Measurements from ENCODE around the gene PICALM.
"Not testable (repeated sequence)": the region's sequence is repeated elsewhere in the genome, so short reads cannot be mapped to it uniquely, and the experiment has no call there.

PICALM gene

GRCh38 chr11:85967457-85967856, 101.4 kb downstream of the PICALM start:
- DNase-seq = no peak

GRCh38 chr11:85965202-85965601, 103.7 kb downstream of the PICALM start:
- no peak for DNase-seq

DNA sequence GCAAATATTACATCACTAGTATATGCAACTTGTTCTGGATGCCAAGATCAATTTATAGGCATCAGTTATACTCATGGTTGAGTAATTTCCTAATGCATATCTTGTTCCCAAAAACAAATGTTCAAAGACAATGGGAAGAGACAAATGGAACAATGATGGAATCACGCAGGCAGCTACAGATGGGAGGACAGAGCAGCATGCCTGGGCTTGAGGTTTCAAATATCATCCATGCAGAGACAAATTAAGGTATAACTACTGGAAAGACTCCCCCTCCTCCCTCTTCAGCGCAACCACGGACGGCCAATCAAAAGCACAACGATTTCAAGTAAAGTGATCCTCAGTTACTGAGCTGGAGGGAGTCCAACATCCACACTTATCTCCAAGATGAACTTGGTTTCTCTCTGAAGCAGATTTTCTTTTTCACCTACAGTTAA, 106.9 kb downstream of the PICALM start:
- peak; percentile 83 for DNase-seq

GRCh38 chr11:85961130-85961529, 107.8 kb downstream of the PICALM start:
- DNase-seq = no peak

DNA sequence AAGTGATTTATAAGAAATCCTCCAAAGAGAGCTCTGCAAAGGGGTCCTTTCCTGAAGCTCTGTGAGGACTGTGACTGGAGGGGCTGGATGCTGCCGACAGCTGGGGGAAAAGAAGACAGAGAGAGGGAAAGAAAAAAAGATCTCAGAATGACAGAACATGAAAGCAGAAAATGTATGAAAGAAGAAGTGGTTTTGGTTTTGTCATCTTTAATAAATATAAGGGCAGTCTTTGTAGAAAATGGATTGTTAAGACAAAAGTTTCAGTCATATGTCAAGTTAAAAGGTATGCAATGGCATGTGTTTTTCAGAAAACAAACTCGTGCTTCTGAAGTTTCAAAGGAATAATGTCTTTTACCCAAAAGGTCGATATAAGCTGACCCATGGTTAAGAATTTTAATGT, 108.2 kb downstream of the PICALM start:
- no peak for DNase-seq

GRCh38 chr11:85955531-85955930, 113.4 kb downstream of the PICALM start:
- no peak for DNase-seq

DNA sequence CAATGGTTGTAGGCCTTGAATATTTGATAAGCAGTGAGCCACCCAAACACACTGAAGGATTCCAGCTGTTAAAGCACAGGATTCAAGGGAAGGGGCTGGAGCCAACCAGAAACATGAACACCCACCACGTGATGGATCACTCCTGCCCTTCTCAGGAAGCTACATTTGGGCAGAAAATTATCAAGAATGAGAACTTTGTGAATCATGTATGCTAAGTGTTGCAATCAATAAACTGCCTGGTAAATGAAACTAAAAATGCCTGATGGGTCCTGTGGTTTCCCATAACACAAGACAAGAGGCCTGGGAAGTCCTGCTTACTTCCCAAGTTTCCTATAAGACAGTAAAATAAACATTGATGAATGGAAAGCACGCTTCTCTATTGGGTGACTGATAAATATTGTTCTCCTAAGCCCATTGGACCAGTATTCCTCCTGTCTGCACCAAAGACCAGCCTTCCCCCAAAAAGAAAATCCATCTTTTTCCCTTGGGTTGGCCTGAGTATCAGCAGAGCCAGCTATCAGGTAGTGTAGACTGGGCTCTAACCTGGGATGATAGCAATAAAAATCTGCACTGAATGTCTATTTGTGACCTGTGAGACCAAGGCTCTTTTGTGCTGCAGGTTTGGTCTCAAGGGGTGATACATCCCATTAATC, 115.3 kb downstream of the PICALM start:
- DNase-seq = no peak

DNA sequence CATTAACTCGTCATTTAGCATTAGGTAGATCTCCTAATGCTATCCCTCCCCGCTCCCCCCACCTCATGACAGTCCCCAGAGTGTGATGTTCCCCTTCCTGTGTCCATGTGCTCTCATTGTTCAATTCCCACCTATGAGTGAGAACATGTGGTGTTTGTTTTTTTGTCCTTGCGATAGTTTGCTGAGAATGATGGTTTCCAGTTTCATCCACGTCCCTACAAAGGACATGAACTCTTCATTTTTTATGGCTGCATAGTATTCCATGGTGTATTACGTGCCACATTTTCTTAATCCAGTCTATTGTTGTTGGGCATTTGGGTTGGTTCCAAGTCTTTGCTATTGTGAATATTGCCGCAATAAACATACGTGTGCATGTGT, 116.8 kb downstream of the PICALM start:
- not testable (repeated sequence) for DNase-seq

GRCh38 chr11:85951428-85952107, 117.3 kb downstream of the PICALM start:
- no peak for DNase-seq

DNA sequence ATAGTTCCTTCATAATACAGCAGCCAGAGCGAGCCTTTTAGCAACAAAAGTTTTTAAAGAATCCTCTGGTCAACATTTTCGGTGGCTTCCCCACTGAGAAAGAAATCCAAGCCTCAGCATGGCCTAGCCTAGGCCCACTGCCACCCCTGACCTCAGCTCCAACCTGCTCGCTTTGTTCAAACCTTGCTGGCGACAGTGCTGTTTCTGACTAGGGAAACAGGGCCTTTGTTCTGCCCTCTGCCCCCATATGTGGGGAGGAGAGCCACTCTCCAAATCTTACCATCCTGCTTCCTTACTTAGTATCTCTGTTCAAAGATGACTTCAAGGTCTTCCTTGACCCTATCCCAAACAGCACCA, 117.9 kb downstream of the PICALM start:
- DNase-seq = no peak

DNA sequence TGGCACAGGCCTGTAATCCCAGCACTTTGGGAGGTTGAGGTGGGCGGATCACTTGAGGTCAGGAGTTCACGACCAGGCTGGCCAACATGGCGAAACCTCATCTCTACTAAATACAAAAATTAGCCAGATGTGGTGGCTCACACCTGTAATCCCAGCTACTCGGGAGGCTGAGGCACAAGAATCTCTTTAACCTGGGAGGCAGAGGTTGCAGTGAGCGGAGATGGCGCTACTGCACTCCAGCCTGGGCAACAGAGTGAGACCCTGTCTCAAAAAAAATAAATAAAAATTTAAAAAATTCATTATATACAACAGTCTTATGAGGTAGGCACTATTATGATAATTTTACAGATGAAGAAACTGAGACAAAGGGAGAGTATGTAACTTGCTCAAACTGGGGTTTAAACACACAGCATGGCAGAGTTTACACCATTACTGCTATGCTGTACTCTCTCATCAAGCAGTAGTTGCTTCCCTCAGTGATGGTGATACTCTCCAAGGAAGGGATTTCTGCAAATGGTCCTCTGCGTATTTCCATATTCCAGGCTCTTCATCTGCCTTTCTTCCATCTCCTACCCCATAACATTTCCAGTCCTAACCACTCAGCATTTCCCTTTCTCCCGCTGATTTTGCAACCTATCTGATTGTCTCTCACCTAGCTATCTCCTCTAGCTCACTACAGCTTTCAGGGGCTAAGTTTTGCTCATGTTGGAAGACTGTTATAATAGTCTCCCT, 118.4 kb downstream of the PICALM start:
- no peak for DNase-seq

DNA sequence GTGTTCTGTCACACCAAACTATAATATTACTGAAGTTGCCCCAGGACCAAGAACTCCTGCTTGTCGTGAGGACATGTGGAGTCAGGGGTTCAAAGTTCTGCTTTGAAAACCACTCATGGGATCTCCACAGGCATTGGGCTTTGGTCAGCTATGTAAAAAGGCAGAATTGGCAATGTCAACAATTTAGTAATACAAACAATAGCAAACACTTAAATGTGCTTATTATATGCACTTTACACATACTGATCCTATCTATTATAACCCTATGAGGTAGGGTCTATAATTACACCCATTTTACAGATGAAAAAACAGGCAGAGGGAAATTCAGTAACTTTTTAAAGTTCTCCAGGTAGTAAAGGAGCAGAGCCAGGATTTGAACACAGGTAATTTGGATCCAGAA, 119.1 kb downstream of the PICALM start:
- DNase-seq = no peak

- DNase-seq = no peak
Measured at GRCh38 chr11:85948884-85949283, 120.0 kb downstream of the PICALM start.

GRCh38 chr11:85947431-85948272, 121.2 kb downstream of the PICALM start:
- DNase-seq = no peak

- no peak for DNase-seq
Measured at GRCh38 chr11:85946221-85946620, 122.7 kb downstream of the PICALM start.

DNA sequence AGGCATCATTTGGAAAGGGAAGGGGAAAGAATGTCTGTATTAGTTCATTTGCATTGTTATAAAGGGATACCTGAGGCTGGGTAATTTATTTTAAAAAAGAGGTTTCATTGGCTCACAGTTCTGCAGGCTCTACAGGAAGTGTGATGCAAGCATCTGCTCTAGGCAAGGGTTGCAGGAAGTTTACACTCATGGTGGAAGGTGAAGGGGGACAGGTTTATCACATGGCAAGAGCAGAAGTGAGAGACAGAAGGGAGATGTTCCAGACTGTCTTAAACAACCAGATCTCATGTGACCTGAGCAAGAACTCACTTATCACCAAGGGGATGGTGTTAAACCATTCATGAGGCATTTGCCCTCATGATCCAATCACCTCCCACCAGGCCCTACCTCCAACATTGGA, 123.1 kb downstream of the PICALM start:
- no peak for DNase-seq

- no peak for DNase-seq
Measured at GRCh38 chr11:85945296-85945695, 123.6 kb downstream of the PICALM start.

DNA sequence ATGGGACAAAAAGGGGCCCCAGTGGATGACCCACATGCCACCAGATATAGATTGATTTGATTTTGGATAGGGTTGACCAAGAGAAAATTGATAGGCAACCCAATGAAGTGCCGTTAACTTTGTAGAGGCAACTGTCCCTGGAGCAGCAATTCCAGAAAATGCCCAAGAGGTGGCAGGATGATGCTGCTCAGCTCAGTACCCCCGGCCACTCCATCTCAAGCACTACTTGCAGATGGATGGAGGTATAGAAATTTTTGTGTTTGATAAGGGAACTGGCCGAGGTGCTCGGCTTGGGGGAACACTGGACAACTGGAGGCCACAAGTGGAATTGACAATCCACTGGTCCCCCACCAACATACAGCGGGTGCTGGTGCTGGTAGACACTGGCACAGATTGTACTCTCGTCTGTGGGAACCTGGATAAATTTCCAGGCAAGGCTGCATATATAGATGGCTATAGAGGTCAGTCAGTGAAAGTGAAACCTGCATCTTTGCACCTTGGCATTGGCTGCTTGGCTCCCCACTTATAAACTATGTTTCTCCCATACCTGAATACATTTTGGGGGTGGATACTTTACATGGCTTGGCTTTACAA, 127.4 kb downstream of the PICALM start:
- DNase-seq = peak; percentile 47

DNA sequence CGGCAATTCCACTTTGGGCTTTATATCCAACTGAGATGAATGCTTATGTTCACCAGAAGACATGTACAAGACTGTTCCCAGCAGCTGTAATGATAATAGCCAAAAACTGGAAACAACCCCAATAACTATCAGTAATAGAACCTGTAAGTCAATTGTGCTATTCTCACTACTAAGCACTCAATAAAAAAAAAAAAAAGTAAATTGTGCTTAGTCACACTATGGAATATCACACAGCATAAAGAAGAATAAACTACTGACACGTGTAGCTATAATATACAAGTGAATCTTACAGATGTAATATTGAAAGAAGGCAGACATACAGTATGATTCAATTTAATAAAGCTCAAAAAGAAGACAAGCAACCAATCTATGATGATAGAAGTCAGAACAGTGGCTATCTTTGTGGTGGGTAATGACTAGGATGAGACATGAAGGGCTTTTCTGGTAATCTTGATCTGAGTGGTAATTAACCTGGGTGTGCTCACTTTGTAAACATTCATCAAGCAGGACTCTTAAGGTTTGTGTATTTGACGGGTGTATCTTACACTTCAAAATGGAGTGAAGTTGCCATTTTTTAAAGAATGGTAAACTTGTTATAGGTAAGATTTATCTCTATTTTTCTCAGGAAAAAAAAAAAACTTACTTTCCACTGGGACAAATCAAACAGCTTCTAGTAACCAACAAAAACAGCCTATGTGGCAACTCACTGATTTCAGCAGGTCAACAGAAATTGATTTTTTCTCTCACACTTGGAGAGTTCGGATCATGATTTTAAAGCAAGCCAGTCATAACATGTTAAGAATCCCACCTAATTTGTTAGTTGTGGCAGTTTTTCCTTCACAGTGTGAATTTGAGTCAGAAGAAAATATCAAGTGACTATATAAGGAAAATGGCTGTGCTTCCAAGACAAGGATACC, 129.5 kb downstream of the PICALM start:
- no peak for DNase-seq

DNA sequence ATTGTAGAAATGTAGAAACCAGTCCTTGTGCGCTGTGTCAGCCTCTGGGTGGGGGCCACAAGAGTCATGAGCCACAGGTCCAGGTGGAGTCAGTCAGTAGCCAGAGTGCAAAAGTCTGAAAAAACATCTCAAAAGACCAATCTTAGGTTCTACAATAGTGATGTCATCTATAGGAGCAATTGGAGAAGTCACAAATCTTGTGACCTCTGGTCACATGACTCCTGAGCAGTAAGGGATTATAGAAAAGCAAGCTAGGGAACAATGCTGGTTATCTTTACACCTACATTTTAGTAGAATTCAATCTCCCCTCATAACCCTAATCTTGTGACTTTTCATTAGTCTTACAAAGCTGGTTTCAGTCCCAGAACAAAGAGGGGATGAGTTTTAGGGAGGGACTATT, 131.0 kb downstream of the PICALM start:
- no peak for DNase-seq

DNA sequence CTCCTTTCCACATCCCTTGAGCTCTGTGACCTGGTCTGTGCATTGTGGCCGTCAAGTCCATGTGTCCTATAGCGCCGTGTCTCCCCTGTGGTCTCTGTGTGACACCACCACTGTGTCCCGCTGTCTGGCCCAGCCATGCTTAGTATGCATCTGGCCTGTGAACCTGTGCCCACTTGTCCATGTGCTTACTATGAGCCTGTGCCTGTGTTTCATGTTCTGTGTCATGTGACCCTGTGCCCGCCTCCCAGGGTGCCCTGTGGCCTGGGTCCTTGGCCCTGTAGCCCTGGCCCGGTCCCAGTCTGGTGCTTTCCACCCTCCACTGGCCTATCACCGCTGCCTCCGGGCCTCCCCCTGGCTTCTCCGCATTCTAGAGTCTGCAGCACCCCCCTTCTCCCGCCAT, 133.1 kb downstream of the PICALM start:
- no peak for DNase-seq
